Neuronal stem cell (in vitro differentiated cells): ENCODE results near the gene SLC25A45.

Experiments used
- DNase-seq: peaks from one replicate; pipeline ENCODE4 v3.0.0-alpha.2; 2013; ENCODE audit warnings: low spot score
- H2AFZ ChIP-seq: one replicate; pipeline ENCODE4 v1.6.1; 2013; ENCODE audit warnings: mild to moderate bottlenecking, low read length, inconsistent platforms
- H2AK5ac ChIP-seq: 2 replicates; pipeline ENCODE4 v1.6.1; 2013; ENCODE audit warnings: low read depth, mild to moderate bottlenecking, inconsistent platforms, low read length, moderate library complexity, mixed read lengths
- H2BK120ac ChIP-seq: 2 replicates; pipeline ENCODE4 v1.6.1; 2013; ENCODE audit warnings: low read depth, mild to moderate bottlenecking, inconsistent platforms, low read length, moderate library complexity, mixed read lengths
- H2BK12ac ChIP-seq: one replicate; pipeline ENCODE4 v1.6.1; 2013; ENCODE audit warnings: low read length, inconsistent platforms
- H2BK15ac ChIP-seq: 2 replicates; pipeline ENCODE4 v1.6.1; 2013; ENCODE audit warnings: mild to moderate bottlenecking, low read length, inconsistent platforms, mixed read lengths
- H2BK5ac ChIP-seq: one replicate; pipeline ENCODE4 v1.6.1; 2013; ENCODE audit warnings: inconsistent platforms, mild to moderate bottlenecking, low read length, moderate library complexity
- H3K14ac ChIP-seq: one replicate; pipeline ENCODE4 v1.6.1; 2013; ENCODE audit warnings: low read length, inconsistent platforms
- H3K18ac ChIP-seq: 2 replicates; pipeline ENCODE4 v1.6.1; 2013; ENCODE audit warnings: low read length, inconsistent platforms
- H3K23ac ChIP-seq: 2 replicates; pipeline ENCODE4 v1.6.1; 2013; ENCODE audit warnings: low read depth, mild to moderate bottlenecking, mixed read lengths, low read length, inconsistent platforms; ENCODE audit not compliant: poor library complexity
- H3K27ac ChIP-seq: replicated peaks from 3 replicates; pipeline ENCODE4 v1.5.1; 2013; ENCODE audit warnings: low read length, inconsistent platforms
- H3K27me3 ChIP-seq, 3 experiments: 2 replicates each; pipeline ENCODE4 v1.6.1; 2013; ENCODE audit warnings: low read length in 3 of 3, mild to moderate bottlenecking in 2 of 3, inconsistent platforms in 1 of 3, low read depth in 1 of 3, mixed read lengths in 1 of 3, moderate library complexity in 1 of 3; ENCODE audit not compliant: control insufficient read depth in 3 of 3, insufficient read depth in 3 of 3
- H3K36me3 ChIP-seq, 2 donors: replicated peaks in 1 of 2; 2 replicates each; pipeline ENCODE4 v1.6.1; 2013; ENCODE audit warnings: low read length in 2 of 2; ENCODE audit not compliant: control insufficient read depth in 2 of 2, insufficient read depth in 2 of 2
- H3K4ac ChIP-seq: 2 replicates; pipeline ENCODE4 v1.6.1; 2013; ENCODE audit warnings: inconsistent platforms, mild to moderate bottlenecking, low read length, moderate library complexity
- H3K4me1 ChIP-seq, 2 donors: 1 replicate in 1 of 2; 2 replicates in 1 of 2; pipeline ENCODE4 v1.6.1; 2013; ENCODE audit warnings: low read length in 2 of 2, low read depth in 1 of 2; ENCODE audit not compliant: control insufficient read depth in 2 of 2, insufficient read depth in 1 of 2
- H3K4me2 ChIP-seq: one replicate; pipeline ENCODE4 v1.6.1; 2013; ENCODE audit warnings: mild to moderate bottlenecking, low read length, inconsistent platforms; ENCODE audit not compliant: insufficient read depth, poor library complexity, severe bottlenecking
- H3K4me3 ChIP-seq, 2 donors: 2 replicates each; pipeline ENCODE4 v1.5.1; 2013; ENCODE audit warnings: low read length in 2 of 2, mild to moderate bottlenecking in 2 of 2, inconsistent platforms in 1 of 2, moderate library complexity in 1 of 2
- H3K79me1 ChIP-seq: one replicate; pipeline ENCODE4 v1.6.1; 2013; ENCODE audit warnings: low read depth, mild to moderate bottlenecking, inconsistent platforms, low read length, moderate library complexity
- H3K9ac ChIP-seq: one replicate; pipeline ENCODE4 v1.6.1; 2013; ENCODE audit warnings: mild to moderate bottlenecking, low read depth, low read length, inconsistent platforms; ENCODE audit not compliant: poor library complexity
- H3K9me3 ChIP-seq, 2 donors: replicated peaks in 1 of 2; 2 replicates each; pipeline versions ENCODE3 to v1.6.1; 2013; ENCODE audit warnings: low read length in 2 of 2, mild to moderate bottlenecking in 2 of 2, inconsistent platforms in 1 of 2, low read depth in 1 of 2, mixed read lengths in 1 of 2, moderate library complexity in 1 of 2; ENCODE audit not compliant: control insufficient read depth in 2 of 2, insufficient read depth in 1 of 2
- H4K8ac ChIP-seq: one replicate; pipeline ENCODE4 v1.6.1; 2013; ENCODE audit warnings: low read depth, mild to moderate bottlenecking, inconsistent platforms, low read length, moderate library complexity
- H4K91ac ChIP-seq: one replicate; pipeline ENCODE4 v1.6.1; 2013; ENCODE audit warnings: low read length, low read depth, mild to moderate bottlenecking, inconsistent platforms; ENCODE audit not compliant: poor library complexity
- WGBS, 2 donors: extraction: QIAGEN DNeasy Blood & Tissue Kit; methylation state at CpG; one replicate each; pipeline ENCODE4 v1.1.7; 2013; ENCODE audit warnings: missing lambda C conversion rate in 2 of 2, mixed read lengths in 1 of 2; ENCODE audit not compliant: insufficient read length in 2 of 2, insufficient replicate concordance in 1 of 2; ENCODE audit errors: extremely low coverage in 2 of 2; 5-methylcytosine and 5-hydroxymethylcytosine counted together

The SLC25A45 gene

GRCh38 chr11:65412271-65413076, 30.0 kb upstream of the SLC25A45 start:
- Histone ChIP-seq H3K4ac (no peak overlapping the region), H4K8ac (no peak overlapping the region), H3K36me3 (peaks cover 4 to 34% of the 10 kb centered on the region in 2 donors), H3K9ac (no peak overlapping the region), H2BK120ac (no peak overlapping the region), H3K79me1 (peaks cover 4% of the 10 kb centered on the region), H3K18ac (no peak overlapping the region), H3K27ac (no peak overlapping the region), H2BK12ac (no peak overlapping the region), H4K91ac (no peak overlapping the region), H3K4me2 (no peak overlapping the region), H3K4me1 (peaks cover 9 to 21% of the 10 kb centered on the region in 2 donors), H2BK5ac (peak overlapping the region; percentile 24), H3K14ac (no peak overlapping the region), H2AFZ (no peak overlapping the region), H2AK5ac (no peak overlapping the region), H3K9me3 (no peaks in the 10 kb centered on the region), H2BK15ac (no peak overlapping the region), H3K4me3 (no peak overlapping the region), H3K23ac (no peak overlapping the region), H3K27me3 (no peaks in the 10 kb centered on the region)
- no CpG with 5 or more reads among the region's 24 CpGs for WGBS, 2 donors
- no peak for DNase-seq

GRCh38 chr11:65411681-65412070, 29.2 kb upstream of the SLC25A45 start:
- H3K4me1 ChIP-seq: peaks cover 6 to 13% of the 10 kb centered on the region in 2 donors
- peaks cover 4 to 37% of the 10 kb centered on the region in 2 donors for H3K36me3 ChIP-seq
- H4K91ac ChIP-seq: no peak overlapping the region
- H3K9me3 ChIP-seq: no peaks in the 10 kb centered on the region
- no peak overlapping the region for H3K18ac ChIP-seq
- peak overlapping the region; percentile 24 for H2BK5ac ChIP-seq
- H3K4me2 ChIP-seq: no peak overlapping the region
- no peaks in the 10 kb centered on the region for H3K27me3 ChIP-seq
- no peak for DNase-seq
- H2BK12ac ChIP-seq: no peak overlapping the region
- no peak overlapping the region for H2AFZ ChIP-seq
- no peak overlapping the region for H4K8ac ChIP-seq
- no peak overlapping the region for H3K4me3 ChIP-seq
- no peak overlapping the region for H3K27ac ChIP-seq
- H3K23ac ChIP-seq: no peak overlapping the region
- no peak overlapping the region for H2AK5ac ChIP-seq
- H2BK15ac ChIP-seq: no peak overlapping the region
- H3K9ac ChIP-seq: no peak overlapping the region
- no peak overlapping the region for H3K14ac ChIP-seq
- no CpG with 5 or more reads among the region's 5 CpGs for WGBS, 2 donors
- no peak overlapping the region for H3K4ac ChIP-seq
- H2BK120ac ChIP-seq: no peak overlapping the region
- H3K79me1 ChIP-seq: peaks cover 2% of the 10 kb centered on the region

GRCh38 chr11:65410936-65411680, 28.7 kb upstream of the SLC25A45 start:
- Histone ChIP-seq H3K9me3 (no peaks in the 10 kb centered on the region), H3K36me3 (peaks cover 4 to 41% of the 10 kb centered on the region in 2 donors), H3K4me2 (no peak overlapping the region), H2BK12ac (no peak overlapping the region), H2BK15ac (no peak overlapping the region), H2BK5ac (peak overlapping the region; percentile 24), H4K8ac (no peak overlapping the region), H3K18ac (no peak overlapping the region), H3K9ac (peak overlapping the region; percentile 44), H3K23ac (peak overlapping the region; percentile 80), H2AFZ (no peak overlapping the region), H4K91ac (no peak overlapping the region), H2BK120ac (no peak overlapping the region), H3K14ac (no peak overlapping the region), H3K4ac (no peak overlapping the region), H3K27me3 (no peaks in the 10 kb centered on the region), H3K4me3 (no peak overlapping the region), H3K4me1 (peaks cover 6 to 7% of the 10 kb centered on the region in 2 donors), H2AK5ac (peak overlapping the region; percentile 56), H3K27ac (no peak overlapping the region), H3K79me1 (peaks cover 2% of the 10 kb centered on the region)
- no peak for DNase-seq
- no CpG with 5 or more reads among the region's 29 CpGs for WGBS, 2 donors
